CD4-positive, alpha-beta T cell (primary cell): ENCODE data around the gene TSR1. TPM values are rescaled to one million over a fixed set of nuclear protein-coding genes. Genes with fewer than 3 reads are reported as not detected.

ENCODE experiments used
- ATAC-seq: fragments of 200-7000 bp; cut with Tn5 transposase; one replicate; pipeline ENCODE4 v1.10.0; 2022; ENCODE audit warnings: mild to moderate bottlenecking; ENCODE audit not compliant: poor library complexity
- CTCF ChIA-PET: fragments of 350-600 bp; sonication (Branson Sonifier 250); formaldehyde crosslinking; loops from one replicate; lab custom pipeline; 2021; ENCODE audit warnings: antibody characterized with exemption, inconsistent platforms; lab: Charles Lee
- POLR2A ChIA-PET: fragments of 350-600 bp; sonication (Branson Sonifier 250); formaldehyde crosslinking; loops from one replicate; lab custom pipeline; 2021; ENCODE audit warnings: antibody characterized with exemption, inconsistent platforms; lab: Charles Lee
- DNase-seq, 14 experiments: peaks; one replicate each; pipeline ENCODE4 v3.0.0-alpha.2; 2013 to 2020; ENCODE audit warnings: mixed read lengths in 2 of 14
- H3K27ac ChIP-seq, 2 donors: one replicate each; pipeline versions ENCODE4 v1.5.1 to v1.7.0; 2013; ENCODE audit warnings: low read length in 2 of 2, low read depth in 1 of 2, mild to moderate bottlenecking in 1 of 2
- H3K27me3 ChIP-seq, 2 experiments: 1 replicate in 1 of 2; 2 replicates in 1 of 2; pipeline versions ENCODE4 v1.6.1 to v1.7.0; 2013; ENCODE audit warnings: low read length in 2 of 2, control low read depth in 1 of 2, mild to moderate bottlenecking in 1 of 2, moderate library complexity in 1 of 2; ENCODE audit not compliant: insufficient read depth in 2 of 2, control insufficient read depth in 1 of 2
- H3K36me3 ChIP-seq: one replicate; pipeline ENCODE4 v1.6.1; 2013; ENCODE audit warnings: low read length, control low read depth; ENCODE audit not compliant: insufficient read depth
- H3K4me1 ChIP-seq: one replicate; pipeline ENCODE4 v1.6.1; 2013; ENCODE audit warnings: low read length, control low read depth; ENCODE audit not compliant: insufficient read depth
- H3K4me3 ChIP-seq: one replicate; pipeline ENCODE4 v1.5.1; 2013; ENCODE audit warnings: mild to moderate bottlenecking, low read length, moderate library complexity
- H3K9me3 ChIP-seq, 2 experiments: 1 replicate in 1 of 2; 2 replicates in 1 of 2; pipeline versions ENCODE4 v1.6.1 to v1.7.0; 2013; ENCODE audit warnings: low read length in 2 of 2, mild to moderate bottlenecking in 2 of 2, control low read depth in 1 of 2, moderate library complexity in 1 of 2; ENCODE audit not compliant: control insufficient read depth in 1 of 2, insufficient read depth in 1 of 2
- H3K27ac Mint-ChIP-seq: one replicate; pipeline ENCODE4 v1.8.0; 2020; ENCODE audit warnings: mixed read lengths
- H3K27me3 Mint-ChIP-seq: one replicate; pipeline ENCODE4 v1.8.0; 2021; ENCODE audit warnings: mixed read lengths
- H3K36me3 Mint-ChIP-seq: one replicate; pipeline ENCODE4 v1.8.0; 2021; ENCODE audit warnings: low read depth, mixed read lengths
- H3K4me1 Mint-ChIP-seq: one replicate; pipeline ENCODE4 v1.8.0; 2021; ENCODE audit warnings: low read depth, mixed read lengths
- H3K4me3 Mint-ChIP-seq: one replicate; pipeline ENCODE4 v1.8.0; 2020; ENCODE audit warnings: mild to moderate bottlenecking, mixed read lengths
- H3K9me3 Mint-ChIP-seq: one replicate; pipeline ENCODE4 v1.8.0; 2020; ENCODE audit warnings: mixed read lengths
- CTCF ChIP-seq: fragments of 200-600 bp; IDR thresholded peaks from one replicate; pipeline ENCODE4 v1.8.0; 2022; ENCODE audit warnings: antibody characterized with exemption, mild to moderate bottlenecking
- intact Hi-C, 2 experiments: fragments of 100-400 bp; cut with DNase I in 1 of 2; cut with micrococcal nuclease in 1 of 2; formaldehyde crosslinking; loops; one replicate each; pipeline versions ENCODE4 v1.15.1 to v1.9.0; 2023 to 2025; cut with DNase I, micrococcal nuclease
- total RNA-seq, 174 experiments: library from RNA in 2 of 174; stranded (reverse) in 2 of 174; gene quantifications; one replicate each; pipeline ENCODE4 v1.2.3 and lab custom pipeline; 2021 to 2026

Gene TSR1
- total RNA-seq, 2 experiments from 2014 or later = 29.6 to 31.9 TPM

GRCh38 chr17:2366747-2367494, 30.7 kb upstream of the TSR1 start:
- H3K36me3 Mint-ChIP-seq = peaks cover 52% of the 10 kb centered on the region
- CTCF ChIA-PET = interaction anchor here (1.1 kb wide), 1 partner anchor 13 kb away, joined by 3 read pairs; no protein-coding TSS in a partner anchor

GRCh38 chr17:2365132-2365531, 28.9 kb upstream of the TSR1 start:
- Mint-ChIP-seq H3K27ac (no peak overlapping the region), H3K4me3 (no peak overlapping the region), H3K27me3 (no peaks in the 10 kb centered on the region), H3K9me3 (no peaks in the 10 kb centered on the region), H3K4me1 (no peaks in the 10 kb centered on the region), H3K36me3 (peaks cover 67% of the 10 kb centered on the region)
- Histone ChIP-seq H3K9me3 (no peaks in the 10 kb centered on the region), H3K4me1 (no peaks in the 10 kb centered on the region), H3K27ac (no peak overlapping the region), H3K36me3 (peaks cover 42% of the 10 kb centered on the region), H3K4me3 (no peak overlapping the region), H3K27me3 (no peaks in the 10 kb centered on the region)
- no peak for DNase-seq
- intact Hi-C loops = no loop called here
- ChIA-PET CTCF (no interaction called here), POLR2A (no interaction called here)
- no peak for TF ChIP-seq CTCF
- no peak for ATAC-seq

More at GRCh38 chr17:2366747-2367494, 30.7 kb upstream of the TSR1 start:
- Mint-ChIP-seq H3K4me3 (no peak overlapping the region), H3K27ac (no peak overlapping the region), H3K27me3 (no peaks in the 10 kb centered on the region), H3K4me1 (no peaks in the 10 kb centered on the region), H3K9me3 (no peaks in the 10 kb centered on the region)
- Histone ChIP-seq H3K4me1 (no peaks in the 10 kb centered on the region), H3K27ac (no peak overlapping the region), H3K27me3 (no peaks in the 10 kb centered on the region), H3K9me3 (no peaks in the 10 kb centered on the region), H3K4me3 (no peak overlapping the region), H3K36me3 (peaks cover 43% of the 10 kb centered on the region)
- no peak for TF ChIP-seq CTCF
- intact Hi-C loops = no loop called here
- no peak for DNase-seq
- no peak for ATAC-seq
- POLR2A ChIA-PET = no interaction called here

- Histone ChIP-seq H3K4me1 (no peaks in the 10 kb centered on the region), H3K4me3 (no peak overlapping the region), H3K9me3 (no peaks in the 10 kb centered on the region), H3K36me3 (peaks cover 42% of the 10 kb centered on the region), H3K27me3 (no peaks in the 10 kb centered on the region), H3K27ac (no peak overlapping the region)
- H3K4me1 Mint-ChIP-seq = no peaks in the 10 kb centered on the region
- no peak for ATAC-seq
- intact Hi-C loops = no loop called here
- no peak for TF ChIP-seq CTCF
- H3K27me3 Mint-ChIP-seq = no peaks in the 10 kb centered on the region
- no peaks in the 10 kb centered on the region for H3K9me3 Mint-ChIP-seq
- DNase-seq = no peak
- ChIA-PET CTCF (no interaction called here), POLR2A (no interaction called here)
- H3K27ac Mint-ChIP-seq = no peak overlapping the region
- H3K36me3 Mint-ChIP-seq = peaks cover 67% of the 10 kb centered on the region
- no peak overlapping the region for H3K4me3 Mint-ChIP-seq
These were observed 28.5 kb upstream of the TSR1 start for GRCh38 chr17:2364763-2365116.
